D721Med (cell line): ENCODE data around the gene LAMTOR4.
A peak's percentile ranks its signal among the peaks of the same experiment; 100 is the strongest.
"Not testable (repeated sequence)": the region's sequence is repeated elsewhere in the genome, so short reads cannot be mapped to it uniquely, and the experiment has no call there.

Source experiments
- DNase-seq: peaks from one replicate; pipeline ENCODE4 v3.0.0; 2011; ENCODE audit warnings: low spot score; ENCODE audit not compliant: insufficient read length
- FAIRE-seq: peaks from 2 replicates; lab custom pipeline; 2011; peaks lifted over from hg19 to GRCh38; lab: Jason Lieb, UNC
- CTCF ChIP-seq: IDR thresholded peaks from 2 replicates; pipeline ENCODE4 v1.5.1; 2012; ENCODE audit warnings: mild to moderate bottlenecking, control low read depth; ENCODE audit not compliant: insufficient read depth; ENCODE audit errors: missing control alignments

LAMTOR4 gene

GRCh38 chr7:100190048-100190711 lies 41.5 kb downstream of the LAMTOR4 start:
- TF ChIP-seq CTCF = peak; percentile 34
- DNase-seq = no peak
- FAIRE-seq = no peak

GRCh38 chr7:100191775-100192174 lies 43.1 kb downstream of the LAMTOR4 start:
- no peak for TF ChIP-seq CTCF
- DNase-seq (no peak), FAIRE-seq (no peak)

- FAIRE-seq, DNase-seq: not testable (repeated sequence)
Measured at GRCh38 chr7:100192281-100192862, 43.7 kb downstream of the LAMTOR4 start.

- DNase-seq = no peak
- no peak for FAIRE-seq
- TF ChIP-seq CTCF = no peak
Measured at GRCh38 chr7:100192969-100193368, 44.3 kb downstream of the LAMTOR4 start.

GRCh38 chr7:100195222-100195621 lies 46.5 kb downstream of the LAMTOR4 start:
- FAIRE-seq = no peak
- no peak for DNase-seq
- no peak for TF ChIP-seq CTCF

GRCh38 chr7:100195901-100196322 lies 47.2 kb downstream of the LAMTOR4 start:
- DNase-seq, FAIRE-seq: not testable (repeated sequence)

GRCh38 chr7:100198266-100198665 lies 49.5 kb downstream of the LAMTOR4 start:
- DNase-seq (no peak), FAIRE-seq (no peak)
- no peak for TF ChIP-seq CTCF

GRCh38 chr7:100200693-100201092 lies 52.0 kb downstream of the LAMTOR4 start:
- no peak for DNase-seq
- TF ChIP-seq CTCF = no peak
- no peak for FAIRE-seq
